ENCODE results near the gene WWOX. TPM values are rescaled to one million over a fixed set of nuclear protein-coding genes. Genes with fewer than 3 reads are reported as not detected.

WWOX gene
- total RNA-seq, 1 donor from 2014 or later = 106 TPM

- Histone ChIP-seq H3K9me3 (no peaks in the 10 kb centered on the region), H3K4me3 (no peak overlapping the region), H3K36me3 (no peaks in the 10 kb centered on the region), H3K27ac (no peak overlapping the region), H3K27me3 (no peaks in the 10 kb centered on the region), H3K4me1 (no peaks in the 10 kb centered on the region)
- intact Hi-C loops (cut with DNase I) = no loop called here
- TF ChIP-seq CTCF (IDR thresholded peaks at IDR 0.05) = no peak
- no peak for DNase-seq (ENCODE audit: low spot score in 2 of 2)
Measured at GRCh38 chr16:78515421-78515820, 416.0 kb downstream of the WWOX start.

GRCh38 chr16:78516006-78516736 lies 416.7 kb downstream of the WWOX start:
- Histone ChIP-seq H3K4me1 (no peaks in the 10 kb centered on the region), H3K27ac (no peak overlapping the region), H3K4me3 (no peak overlapping the region), H3K9me3 (no peaks in the 10 kb centered on the region), H3K36me3 (no peaks in the 10 kb centered on the region), H3K27me3 (no peaks in the 10 kb centered on the region)
- intact Hi-C loops (cut with DNase I) = no loop called here
- no peak for DNase-seq (ENCODE audit: low spot score in 2 of 2)
- TF ChIP-seq CTCF (IDR thresholded peaks at IDR 0.05) = no peak

- Histone ChIP-seq H3K4me1 (no peaks in the 10 kb centered on the region), H3K36me3 (no peaks in the 10 kb centered on the region), H3K4me3 (no peak overlapping the region), H3K27me3 (no peaks in the 10 kb centered on the region), H3K9me3 (no peaks in the 10 kb centered on the region), H3K27ac (no peak overlapping the region)
- intact Hi-C loops (cut with DNase I) = no loop called here
- DNase-seq (ENCODE audit: low spot score in 2 of 2) = no peak
- no peak for TF ChIP-seq CTCF (IDR thresholded peaks at IDR 0.05)
Measured at GRCh38 chr16:78519896-78520295, 420.4 kb downstream of the WWOX start.

GRCh38 chr16:78520470-78520869 lies 421.0 kb downstream of the WWOX start:
- Histone ChIP-seq H3K4me3 (no peak overlapping the region), H3K9me3 (no peaks in the 10 kb centered on the region), H3K27ac (no peak overlapping the region), H3K4me1 (no peaks in the 10 kb centered on the region), H3K27me3 (no peaks in the 10 kb centered on the region), H3K36me3 (no peaks in the 10 kb centered on the region)
- DNase-seq (ENCODE audit: low spot score in 2 of 2) = no peak
- no peak for TF ChIP-seq CTCF (IDR thresholded peaks at IDR 0.05)
- intact Hi-C loops (cut with DNase I) = no loop called here

GRCh38 chr16:78522327-78522726 lies 422.9 kb downstream of the WWOX start:
- H3K27ac ChIP-seq = no peak overlapping the region
- intact Hi-C loops (cut with DNase I) = no loop called here
- no peaks in the 10 kb centered on the region for H3K27me3 ChIP-seq
- H3K4me3 ChIP-seq = no peak overlapping the region
- no peak for DNase-seq (ENCODE audit: low spot score in 2 of 2)
- TF ChIP-seq CTCF (IDR thresholded peaks at IDR 0.05) = no peak
- no peaks in the 10 kb centered on the region for H3K9me3 ChIP-seq
- no peaks in the 10 kb centered on the region for H3K36me3 ChIP-seq
- no peaks in the 10 kb centered on the region for H3K4me1 ChIP-seq
